BLaER1 treated with 17β-estradiol and CSF1 and Interleukin-3, amounts not matched to agents 10 nM and 100 nM (cell line): ENCODE results near the gene C11orf68.
A peak's percentile ranks its signal among the peaks of the same experiment; 100 is the strongest.

Source experiments
- H3K27ac ChIP-seq, 11 experiments: shearing (Covaris generic); formaldehyde crosslinking; 2 replicates each; pipeline ENCODE4 v1.8.1; 2022
- H3K27me3 ChIP-seq, 11 experiments: shearing (Covaris generic); formaldehyde crosslinking; 2 replicates each; pipeline ENCODE4 v1.8.1; 2022
- H3K36me3 ChIP-seq, 11 experiments: shearing (Covaris generic); formaldehyde crosslinking; 2 replicates each; pipeline ENCODE4 v1.8.1; 2022
- H3K4me1 ChIP-seq, 10 experiments: shearing (Covaris generic); formaldehyde crosslinking; 2 replicates each; pipeline ENCODE4 v1.8.1; 2022
- H3K4me2 ChIP-seq, 11 experiments: shearing (Covaris generic); formaldehyde crosslinking; 2 replicates each; pipeline ENCODE4 v1.8.1; 2022
- H3K4me3 ChIP-seq, 10 experiments: shearing (Covaris generic); formaldehyde crosslinking; 2 replicates each; pipeline ENCODE4 v1.8.1; 2022
- H3K9ac ChIP-seq, 11 experiments: shearing (Covaris generic); formaldehyde crosslinking; 2 replicates each; pipeline ENCODE4 v1.8.1; 2022
- H3K9me3 ChIP-seq, 11 experiments: shearing (Covaris generic); formaldehyde crosslinking; replicated peaks in 1 of 11; 2 replicates each; pipeline ENCODE4 v1.8.1; 2022
- H4K20me1 ChIP-seq, 11 experiments: shearing (Covaris generic); formaldehyde crosslinking; 2 replicates each; pipeline ENCODE4 v1.8.1; 2022
- Cebpa-rat ChIP-seq, 11 experiments: shearing (Covaris generic); IDR thresholded peaks; 2 replicates each; pipeline ENCODE4 v1.8.1; 2022

C11orf68 gene

DNA sequence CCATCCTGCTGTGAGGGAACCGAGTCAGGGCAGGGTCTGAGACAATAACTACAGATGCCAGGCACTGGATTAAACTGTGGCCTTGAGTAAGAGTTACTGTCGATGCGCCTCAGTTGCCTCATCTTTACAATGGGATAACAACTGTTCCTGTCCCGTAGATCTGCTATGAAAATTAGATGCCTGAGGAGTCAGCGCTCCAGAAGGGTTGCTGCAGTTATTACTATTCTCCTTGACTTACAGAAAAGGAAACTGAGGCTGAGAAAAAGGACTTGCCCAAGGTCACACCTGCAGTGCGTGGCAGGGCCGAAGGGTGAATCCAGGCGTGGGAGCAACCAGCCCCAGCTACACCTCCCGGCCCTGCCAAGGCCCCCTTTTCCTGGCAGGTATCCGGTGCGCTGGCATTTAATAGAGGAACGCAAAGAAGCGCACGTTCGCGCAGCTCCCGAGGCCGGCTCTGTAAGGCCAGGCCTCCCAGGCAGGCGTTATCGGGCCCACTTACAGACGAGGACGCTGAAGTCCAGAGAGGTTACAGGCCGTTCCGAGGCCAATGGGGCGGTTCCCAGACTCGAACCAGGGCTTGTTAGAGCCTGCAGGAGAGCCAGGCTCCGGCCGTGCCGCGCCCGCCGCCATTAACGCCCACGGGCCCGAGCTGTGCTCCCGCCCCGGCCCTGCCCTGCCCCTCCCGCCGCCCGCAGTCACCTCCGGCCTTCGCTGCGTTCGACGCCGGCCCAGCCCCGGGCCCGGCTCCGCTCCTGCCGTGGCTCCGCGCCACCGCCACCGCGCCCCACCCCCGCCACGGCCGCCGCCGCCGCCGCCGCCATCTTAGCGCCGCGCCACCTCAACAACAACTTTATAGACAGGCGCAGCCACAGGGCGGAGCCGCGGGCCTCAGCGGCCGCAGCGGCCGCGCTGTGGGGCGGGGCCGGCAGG lies at the start of gene C11orf68:
Gene C11orf68, minus strand, starts transcription at position 852 of the 930 bp plus-strand sequence. Its CDS starts 31 bp downstream, at position 821.
- no peaks in the 10 kb centered on the region for H3K9me3 ChIP-seq
- peak within 1 kb of the TSS; percentile 90 to 97 (median 93) for H3K27ac ChIP-seq
- peaks cover 15 to 34% (median 22%) of the 10 kb centered on the region in 11 experiments for H3K36me3 ChIP-seq
- H4K20me1 ChIP-seq = peaks cover 5 to 36% (median 24%) of the 10 kb centered on the region in 11 experiments; a peak in 14 of 22 replicates
- H3K4me1 ChIP-seq = peaks cover 51 to 61% (median 56%) of the 10 kb centered on the region in 10 experiments
- peak within 1 kb of the TSS; percentile 89 to 99 (median 96) for H3K9ac ChIP-seq
- H3K27me3 ChIP-seq = no peaks in the 10 kb centered on the region
- peak within 1 kb of the TSS; percentile 94 to 100 (median 99) for H3K4me2 ChIP-seq
- peak within 1 kb of the TSS; percentile 78 to 99 (median 92) for H3K4me3 ChIP-seq
- no peak for TF ChIP-seq Cebpa-rat (IDR thresholded peaks at IDR 0.05)

DNA sequence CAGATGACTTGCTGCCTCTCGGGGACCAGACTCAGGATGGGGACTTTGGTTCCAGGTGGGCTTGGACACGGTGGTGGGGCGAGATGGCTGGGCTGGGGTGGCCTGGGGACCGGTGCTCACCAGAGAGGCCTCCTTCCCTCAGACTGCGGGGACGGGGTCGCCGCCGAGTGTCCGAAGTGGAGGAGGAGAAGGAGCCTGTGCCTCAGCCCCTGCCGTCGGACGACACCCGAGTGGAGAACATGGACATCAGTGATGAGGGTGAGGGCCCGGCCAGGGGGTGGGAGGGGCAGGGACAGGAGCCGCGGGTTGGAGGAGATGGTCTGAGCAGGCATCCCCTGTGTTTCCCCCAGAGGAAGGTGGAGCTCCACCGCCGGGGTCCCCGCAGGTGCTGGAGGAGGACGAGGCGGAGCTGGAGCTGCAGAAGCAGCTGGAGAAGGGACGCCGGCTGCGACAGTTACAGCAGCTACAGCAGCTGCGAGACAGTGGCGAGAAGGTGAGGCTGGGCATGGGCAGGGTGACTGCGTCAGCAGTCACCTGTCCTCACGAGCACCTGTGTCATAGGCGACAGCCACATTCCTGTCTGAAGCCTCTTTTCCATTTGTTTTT lies 48.6 kb upstream of the C11orf68 start:
- H4K20me1 ChIP-seq = peaks cover 0 to 73% (median 46%) of the 10 kb centered on the region in 11 experiments; a peak in 19 of 22 replicates
- H3K27ac ChIP-seq = no peak overlapping the region
- peaks cover 14 to 19% (median 18%) of the 10 kb centered on the region in 10 experiments for H3K4me1 ChIP-seq
- H3K4me2 ChIP-seq = no peak overlapping the region
- H3K4me3 ChIP-seq = no peak overlapping the region
- H3K9me3 ChIP-seq = no peaks in the 10 kb centered on the region
- peaks cover 79 to 86% (median 84%) of the 10 kb centered on the region in 11 experiments for H3K36me3 ChIP-seq
- no peaks in the 10 kb centered on the region for H3K27me3 ChIP-seq
- H3K9ac ChIP-seq = no peak overlapping the region
- TF ChIP-seq Cebpa-rat (IDR thresholded peaks at IDR 0.05) = no peak

DNA sequence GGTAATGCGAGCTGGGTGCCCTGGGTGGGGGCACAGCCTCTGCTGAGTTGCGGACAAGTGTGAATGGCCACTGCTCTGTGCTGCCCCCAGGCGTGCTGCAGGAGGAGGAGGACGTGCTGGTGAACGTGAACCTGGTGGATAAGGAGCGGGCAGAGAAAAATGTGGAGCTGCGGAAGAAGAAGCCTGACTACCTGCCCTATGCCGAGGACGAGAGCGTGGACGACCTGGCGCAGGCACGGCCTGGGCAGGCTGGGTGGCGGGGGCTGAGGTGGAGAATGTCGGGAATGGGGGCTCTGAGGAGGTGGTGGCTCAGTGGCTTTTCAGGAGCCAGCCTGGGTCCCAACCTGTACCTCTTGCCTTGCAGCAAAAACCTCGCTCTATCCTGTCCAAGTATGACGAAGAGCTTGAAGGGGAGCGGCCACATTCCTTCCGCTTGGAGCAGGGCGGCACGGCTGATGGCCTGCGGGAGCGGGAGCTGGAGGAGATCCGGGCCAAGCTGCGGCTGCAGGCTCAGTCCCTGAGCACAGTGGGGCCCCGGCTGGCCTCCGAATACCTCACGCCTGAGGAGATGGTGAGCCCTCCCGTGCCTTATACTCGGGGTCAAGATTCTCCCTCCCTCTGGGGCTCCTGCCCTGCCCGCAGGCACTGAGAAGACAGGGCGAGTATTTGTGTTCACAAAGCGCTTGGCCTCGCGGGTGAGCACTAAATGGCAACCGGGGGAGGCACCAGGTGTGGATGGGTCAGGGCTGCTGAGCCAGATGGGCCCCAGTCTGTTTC lies 47.3 kb upstream of the C11orf68 start:
- Histone ChIP-seq H3K27me3 (no peaks in the 10 kb centered on the region), H3K36me3 (peaks cover 71 to 77% (median 76%) of the 10 kb centered on the region in 11 experiments), H3K4me3 (no peak overlapping the region), H3K27ac (no peak overlapping the region), H4K20me1 (peaks cover 0 to 74% (median 48%) of the 10 kb centered on the region in 11 experiments; a peak in 19 of 22 replicates), H3K4me2 (no peak overlapping the region), H3K9ac (peak overlapping the region in 1 of 11 experiments; percentile 8; a peak in 1 of 22 replicates), H3K4me1 (peaks cover 16 to 22% (median 20%) of the 10 kb centered on the region in 10 experiments), H3K9me3 (no peaks in the 10 kb centered on the region)
- TF ChIP-seq Cebpa-rat (IDR thresholded peaks at IDR 0.05) = no peak

DNA sequence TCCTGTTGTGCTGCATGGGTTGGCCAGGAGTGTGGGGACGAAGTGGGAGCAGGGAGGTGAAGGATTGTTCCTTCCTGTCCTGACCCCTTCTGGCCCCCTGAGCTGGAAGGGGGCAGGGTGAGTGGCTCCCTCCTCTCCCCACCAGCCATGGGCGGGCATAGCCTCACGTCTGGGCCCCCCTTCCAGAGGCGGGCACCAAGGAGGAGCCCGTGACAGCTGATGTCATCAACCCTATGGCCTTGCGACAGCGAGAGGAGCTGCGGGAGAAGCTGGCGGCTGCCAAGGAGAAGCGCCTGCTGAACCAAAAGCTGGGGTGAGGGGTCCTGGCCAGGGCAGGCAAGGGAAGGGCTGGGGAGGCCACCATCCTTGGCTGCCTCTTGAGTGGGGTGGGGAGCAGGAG lies 46.0 kb upstream of the C11orf68 start:
- Histone ChIP-seq H3K9ac (peak overlapping the region in 3 of 11 experiments; percentile 98 to 99 (median 98); a peak in 2 of 22 replicates), H3K27ac (no peak overlapping the region), H3K4me1 (peaks cover 17 to 27% (median 21%) of the 10 kb centered on the region in 10 experiments), H3K4me2 (no peak overlapping the region), H3K4me3 (no peak overlapping the region), H4K20me1 (peaks cover 0 to 71% (median 48%) of the 10 kb centered on the region in 11 experiments; a peak in 19 of 22 replicates), H3K27me3 (no peaks in the 10 kb centered on the region), H3K36me3 (peaks cover 64 to 70% (median 69%) of the 10 kb centered on the region in 11 experiments), H3K9me3 (no peaks in the 10 kb centered on the region)
- TF ChIP-seq Cebpa-rat (IDR thresholded peaks at IDR 0.05) = no peak

DNA sequence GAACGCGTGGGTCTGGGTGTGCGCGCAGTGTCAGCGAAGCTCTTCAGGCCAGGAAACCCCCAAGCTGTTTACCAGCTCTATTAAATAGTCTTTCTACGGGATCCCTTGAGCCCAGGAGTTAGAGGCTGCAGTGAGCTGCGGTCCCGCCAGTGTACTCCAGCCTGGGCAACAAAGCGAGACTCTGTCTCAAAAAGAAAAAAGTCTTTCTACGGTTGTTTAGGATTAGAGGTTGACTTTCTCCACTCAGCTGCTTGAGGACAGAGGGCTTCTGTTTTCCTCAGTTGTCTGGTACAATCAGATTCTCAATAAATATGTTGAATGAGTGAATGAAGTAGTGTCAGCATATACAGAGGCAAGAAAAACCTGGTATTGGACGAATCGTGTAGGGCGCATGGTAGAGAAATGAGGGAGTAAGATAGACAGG lies 43.3 kb upstream of the C11orf68 start:
- Histone ChIP-seq H3K4me3 (peak overlapping the region; percentile 85 to 100 (median 96)), H3K9ac (peak overlapping the region; percentile 92 to 99 (median 98)), H3K36me3 (peaks cover 36 to 43% (median 41%) of the 10 kb centered on the region in 11 experiments), H3K4me1 (peaks cover 41 to 54% (median 45%) of the 10 kb centered on the region in 10 experiments), H3K9me3 (no peaks in the 10 kb centered on the region), H4K20me1 (peaks cover 0 to 50% (median 34%) of the 10 kb centered on the region in 11 experiments; a peak in 17 of 22 replicates), H3K27me3 (no peaks in the 10 kb centered on the region), H3K27ac (peak overlapping the region; percentile 29 to 99 (median 97); a peak in 21 of 22 replicates), H3K4me2 (peak overlapping the region; percentile 94 to 100 (median 98))
- no peak for TF ChIP-seq Cebpa-rat (IDR thresholded peaks at IDR 0.05)

DNA sequence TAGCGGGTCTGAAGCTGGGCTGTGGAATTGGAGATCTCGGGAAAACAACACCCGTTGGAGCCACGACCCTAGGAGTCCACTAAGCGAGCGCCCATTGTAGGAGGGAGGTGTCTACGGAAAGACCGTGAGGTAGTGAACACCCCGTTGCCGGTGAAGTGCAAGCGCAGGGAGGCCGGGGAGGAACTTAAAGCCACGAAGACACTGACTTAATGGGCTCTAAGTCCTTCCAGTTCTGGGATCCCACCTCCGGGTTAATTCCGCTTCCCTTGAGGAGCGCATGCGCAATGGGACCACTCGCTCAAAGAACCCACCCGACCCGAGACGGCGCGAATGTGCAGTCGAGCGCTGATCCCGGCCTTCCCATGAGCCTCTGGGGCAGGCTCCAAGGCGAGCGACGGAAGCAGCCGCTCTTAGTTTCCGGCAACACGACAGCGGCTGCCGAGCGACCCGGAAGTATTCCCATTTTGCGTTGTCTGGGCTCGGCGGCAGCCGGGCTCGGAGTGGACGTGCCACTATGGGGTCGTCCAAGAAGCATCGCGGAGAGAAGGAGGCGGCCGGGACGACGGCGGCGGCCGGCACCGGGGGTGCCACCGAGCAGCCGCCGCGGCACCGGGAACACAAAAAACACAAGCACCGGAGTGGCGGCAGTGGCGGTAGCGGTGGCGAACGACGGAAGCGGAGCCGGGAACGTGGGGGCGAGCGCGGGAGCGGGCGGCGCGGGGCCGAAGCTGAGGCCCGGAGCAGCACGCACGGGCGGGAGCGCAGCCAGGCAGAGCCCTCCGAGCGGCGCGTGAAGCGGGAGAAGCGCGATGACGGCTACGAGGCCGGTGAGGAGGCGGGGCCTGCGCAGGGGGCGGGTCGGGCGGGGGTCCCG lies 42.6 kb upstream of the C11orf68 start, which contains the start of gene SART1:
Gene SART1, plus strand, starts transcription at position 468 of the 874 bp plus-strand sequence. Its CDS starts 47 bp downstream, at position 515.
- TF ChIP-seq Cebpa-rat (IDR thresholded peaks at IDR 0.05) = no peak
- peaks cover 48 to 60% (median 51%) of the 10 kb centered on the region in 10 experiments for H3K4me1 ChIP-seq
- H3K9ac ChIP-seq = peak within 1 kb of the TSS; percentile 92 to 99 (median 98)

DNA sequence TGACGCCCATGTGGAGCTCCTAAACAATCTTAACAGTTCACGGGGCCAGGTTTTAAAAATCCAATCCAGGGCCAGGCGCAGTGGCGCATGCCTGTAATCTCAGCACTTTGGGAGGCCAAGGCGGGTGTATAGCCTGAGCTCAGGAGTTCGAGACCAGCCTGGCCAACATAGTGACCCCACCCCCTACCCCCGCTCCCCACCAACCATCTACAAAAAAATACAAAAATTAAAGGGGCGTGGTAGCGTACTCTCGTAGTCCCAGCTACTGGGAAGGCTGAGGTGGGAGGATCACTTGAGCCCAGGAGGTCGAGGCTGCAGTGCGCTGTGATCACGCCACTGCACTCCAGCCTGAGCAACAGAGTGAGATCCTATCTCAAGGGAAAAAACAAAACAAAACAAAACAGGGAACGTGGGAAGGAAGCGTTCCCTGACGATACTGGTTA lies 42.0 kb upstream of the C11orf68 start:
- Histone ChIP-seq H3K27ac (peak overlapping the region; percentile 85 to 99 (median 97)), H4K20me1 (peaks cover 0 to 38% (median 32%) of the 10 kb centered on the region in 11 experiments; a peak in 17 of 22 replicates), H3K27me3 (no peaks in the 10 kb centered on the region), H3K36me3 (peaks cover 23 to 30% (median 28%) of the 10 kb centered on the region in 11 experiments), H3K9me3 (no peaks in the 10 kb centered on the region), H3K4me1 (peaks cover 49 to 64% (median 54%) of the 10 kb centered on the region in 10 experiments), H3K9ac (peak overlapping the region; percentile 92 to 99 (median 98)), H3K4me2 (peak overlapping the region; percentile 79 to 100 (median 94)), H3K4me3 (peak overlapping the region; percentile 85 to 100 (median 96))
- no peak for TF ChIP-seq Cebpa-rat (IDR thresholded peaks at IDR 0.05)

More for the DNA sequence above, 42.6 kb upstream of the C11orf68 start, which contains the start of gene SART1:
- Histone ChIP-seq H3K4me2 (peak within 1 kb of the TSS; percentile 94 to 100 (median 98)), H4K20me1 (peaks cover 0 to 45% (median 34%) of the 10 kb centered on the region in 11 experiments; a peak in 17 of 22 replicates), H3K9me3 (no peaks in the 10 kb centered on the region), H3K36me3 (peaks cover 30 to 36% (median 35%) of the 10 kb centered on the region in 11 experiments), H3K27ac (peak within 1 kb of the TSS; percentile 85 to 99 (median 97)), H3K4me3 (peak within 1 kb of the TSS; percentile 85 to 100 (median 96)), H3K27me3 (no peaks in the 10 kb centered on the region)
